Caco-2 (cell line): ENCODE results near the gene C2orf74. TPM values are rescaled to one million over a fixed set of nuclear protein-coding genes. Genes with fewer than 3 reads are reported as not detected.
"Not testable (repeated sequence)": the region's sequence is repeated elsewhere in the genome, so short reads cannot be mapped to it uniquely, and the experiment has no call there.

ENCODE experiments used
- BruUV-seq: library from RNA; stranded (reverse); fragments of 400-500 nt; replicated peaks from 2 replicates; lab custom pipeline; 2021; lab: Mats Ljungman, UMichigan
- CTCF ChIA-PET: fragments of 300-600 bp; sonication (Branson Sonifier 250); formaldehyde crosslinking; loops from one replicate; lab custom pipeline; 2022; ENCODE audit warnings: antibody characterized with exemption; lab: Charles Lee
- POLR2A ChIA-PET: fragments of 300-600 bp; sonication (Branson Sonifier 250); formaldehyde crosslinking; loops from one replicate; lab custom pipeline; 2022; ENCODE audit warnings: antibody characterized with exemption; lab: Charles Lee
- DNase-seq, 2 experiments: peaks; one replicate each; pipeline versions ENCODE4 v3.0.0 to v3.0.0-alpha.2; 2020 to 2022
- H3K27me3 ChIP-seq: replicated peaks from 2 replicates; pipeline ENCODE4 v1.6.0; 2011; ENCODE audit warnings: low read length; ENCODE audit not compliant: control insufficient read depth, insufficient read depth
- H3K36me3 ChIP-seq: 2 replicates; pipeline ENCODE4 v1.5.1; 2011; ENCODE audit warnings: low read length; ENCODE audit not compliant: control insufficient read depth, insufficient read depth
- H3K4me1 ChIP-seq: fragments of 250-450 bp; sonication (Bioruptor Pico); 2 replicates; pipeline ENCODE4 v1.5.1; 2020; ENCODE audit warnings: mild to moderate bottlenecking
- H3K4me3 ChIP-seq: 2 replicates; pipeline ENCODE4 v1.5.1; 2011; ENCODE audit warnings: low read depth, mild to moderate bottlenecking, control low read depth, low read length
- H3K9me3 ChIP-seq: fragments of 250-450 bp; sonication (Bioruptor Pico); 2 replicates; pipeline ENCODE4 v1.5.1; 2020; ENCODE audit warnings: mild to moderate bottlenecking, moderate library complexity
- H3K27ac Mint-ChIP-seq: one replicate; pipeline ENCODE4 v1.8.0; 2022; ENCODE audit warnings: mixed read lengths; ENCODE audit not compliant: unreplicated experiment
- H3K27me3 Mint-ChIP-seq: one replicate; pipeline ENCODE4 v1.8.0; 2022; ENCODE audit warnings: mixed read lengths; ENCODE audit not compliant: insufficient read depth, unreplicated experiment
- H3K36me3 Mint-ChIP-seq: one replicate; pipeline ENCODE4 v1.8.0; 2022; ENCODE audit warnings: mild to moderate bottlenecking, mixed read lengths; ENCODE audit not compliant: insufficient read depth, unreplicated experiment
- H3K4me1 Mint-ChIP-seq: one replicate; pipeline ENCODE4 v1.8.0; 2022; ENCODE audit warnings: low read depth, mixed read lengths; ENCODE audit not compliant: unreplicated experiment
- H3K4me3 Mint-ChIP-seq: one replicate; pipeline ENCODE4 v1.8.0; 2022; ENCODE audit warnings: mild to moderate bottlenecking, moderate library complexity, mixed read lengths; ENCODE audit not compliant: unreplicated experiment
- H3K9me3 Mint-ChIP-seq: one replicate; pipeline ENCODE4 v1.8.0; 2022; ENCODE audit warnings: mixed read lengths; ENCODE audit not compliant: unreplicated experiment
- CTCF ChIP-seq, 2 experiments: fragments of 200-600 bp in 1 of 2; IDR thresholded peaks; 1 replicate in 1 of 2; 2 replicates in 1 of 2; pipeline versions ENCODE4 v1.5.1 to v1.8.0; 2011 to 2022; ENCODE audit warnings: antibody characterized with exemption in 1 of 2, control low read depth in 1 of 2, inconsistent platforms in 1 of 2, low read depth in 1 of 2, low read length in 1 of 2, mild to moderate bottlenecking in 1 of 2, moderate library complexity in 1 of 2; ENCODE audit not compliant: insufficient read depth in 1 of 2, severe bottlenecking in 1 of 2, unreplicated experiment in 1 of 2
- intact Hi-C: fragments of 100-400 bp; cut with micrococcal nuclease; formaldehyde crosslinking; loops from one replicate; pipeline ENCODE4 v1.10.0; 2022; ENCODE audit not compliant: unreplicated experiment
- total RNA-seq: library from RNA; stranded (reverse); gene quantifications from 2 replicates; pipeline ENCODE4 v1.2.3, GENCODE V29; 2022

The C2orf74 gene
- total RNA-seq, 1 experiment from 2014 or later: not detected

- H3K9me3 ChIP-seq: no peaks in the 10 kb centered on the region
- no TSS peak for BruUV-seq
- Mint-ChIP-seq H3K9me3 (no peaks in the 10 kb centered on the region), H3K4me1 (no peaks in the 10 kb centered on the region), H3K27me3 (peaks cover 3% of the 10 kb centered on the region), H3K4me3 (no peak overlapping the region), H3K27ac (no peak overlapping the region), H3K36me3 (no peaks in the 10 kb centered on the region)
- TF ChIP-seq CTCF (IDR thresholded peaks at IDR 0.05; ENCODE audit: insufficient read depth in 1 of 2, low read depth in 1 of 2, low read length in 1 of 2, severe bottlenecking in 1 of 2, unreplicated experiment in 1 of 2): no peak
- no peak overlapping the region for H3K4me3 ChIP-seq
- H3K36me3 ChIP-seq: no peaks in the 10 kb centered on the region
- CTCF ChIA-PET: no interaction called here
- no peaks in the 10 kb centered on the region for H3K27me3 ChIP-seq
- intact Hi-C loops: no loop called here
- POLR2A ChIA-PET: no interaction called here
- H3K4me1 ChIP-seq: no peaks in the 10 kb centered on the region
- no peak for DNase-seq
Measured at GRCh38 chr2:61141151-61141550, 20.8 kb upstream of the C2orf74 start.

- no peaks in the 10 kb centered on the region for H3K9me3 Mint-ChIP-seq
- no peaks in the 10 kb centered on the region for H3K27me3 Mint-ChIP-seq
- no peak for TF ChIP-seq CTCF (IDR thresholded peaks at IDR 0.05; ENCODE audit: insufficient read depth in 1 of 2, low read depth in 1 of 2, low read length in 1 of 2, severe bottlenecking in 1 of 2, unreplicated experiment in 1 of 2)
- Histone ChIP-seq H3K27me3 (no peaks in the 10 kb centered on the region), H3K4me3 (no peak overlapping the region), H3K9me3 (no peaks in the 10 kb centered on the region), H3K36me3 (no peaks in the 10 kb centered on the region), H3K4me1 (no peaks in the 10 kb centered on the region)
- intact Hi-C loops: no loop called here
- H3K4me3 Mint-ChIP-seq: no peak overlapping the region
- no peaks in the 10 kb centered on the region for H3K36me3 Mint-ChIP-seq
- no peak overlapping the region for H3K27ac Mint-ChIP-seq
- ChIA-PET POLR2A (no interaction called here), CTCF (no interaction called here)
- BruUV-seq: no TSS peak
- no peak for DNase-seq
- H3K4me1 Mint-ChIP-seq: no peaks in the 10 kb centered on the region
Measured at GRCh38 chr2:61144697-61145268, 17.2 kb upstream of the C2orf74 start.

- Mint-ChIP-seq H3K9me3 (no peaks in the 10 kb centered on the region), H3K27me3 (no peaks in the 10 kb centered on the region), H3K4me1 (no peaks in the 10 kb centered on the region), H3K4me3 (no peak overlapping the region), H3K27ac (no peak overlapping the region), H3K36me3 (no peaks in the 10 kb centered on the region)
- BruUV-seq: no TSS peak
- Histone ChIP-seq H3K4me1 (no peaks in the 10 kb centered on the region), H3K4me3 (no peak overlapping the region), H3K36me3 (no peaks in the 10 kb centered on the region), H3K9me3 (no peaks in the 10 kb centered on the region), H3K27me3 (no peaks in the 10 kb centered on the region)
- TF ChIP-seq CTCF (IDR thresholded peaks at IDR 0.05; ENCODE audit: insufficient read depth in 1 of 2, low read depth in 1 of 2, low read length in 1 of 2, severe bottlenecking in 1 of 2, unreplicated experiment in 1 of 2): no peak
- intact Hi-C loops: no loop called here
- POLR2A ChIA-PET: no interaction called here
- CTCF ChIA-PET: no interaction called here
- DNase-seq: no peak
Measured at GRCh38 chr2:61145990-61146389, 16.0 kb upstream of the C2orf74 start.

- H3K27ac Mint-ChIP-seq, H3K4me3 Mint-ChIP-seq, H3K4me3 ChIP-seq, H3K36me3 Mint-ChIP-seq, H3K4me1 ChIP-seq, H3K27me3 ChIP-seq, CTCF ChIA-PET, H3K9me3 Mint-ChIP-seq, H3K9me3 ChIP-seq, H3K36me3 ChIP-seq, intact Hi-C loops, H3K27me3 Mint-ChIP-seq, DNase-seq, POLR2A ChIA-PET, BruUV-seq, H3K4me1 Mint-ChIP-seq: not testable (repeated sequence)
Measured at GRCh38 chr2:61148091-61148490, 13.9 kb upstream of the C2orf74 start.
